OCI-LY3 (cell line): Measurements from ENCODE around the gene BLMH.

Source experiments
- H2AFZ ChIP-seq: fragments of 200-600, 300-600 bp; shearing (Covaris generic); 2 replicates; pipeline ENCODE4 v1.6.0; 2014; ENCODE audit warnings: antibody characterized with exemption, low read depth, low read length
- H3K27ac ChIP-seq: fragments of 200-600, 300-600 bp; sonication (generic); 2 replicates; pipeline ENCODE4 v1.5.1; 2014; ENCODE audit warnings: mild to moderate bottlenecking, low read length, moderate library complexity, mixed read lengths
- H3K27me3 ChIP-seq: fragments of 200-600, 300-600 bp; sonication (generic); 2 replicates; pipeline ENCODE4 v1.6.1; 2014; ENCODE audit warnings: low read depth, low read length, mixed read lengths
- H3K36me3 ChIP-seq: fragments of 200-600, 300-600 bp; sonication (generic); replicated peaks from 2 replicates; pipeline ENCODE3; 2014; ENCODE audit warnings: low read depth, low read length, mixed read lengths
- H3K4me1 ChIP-seq: fragments of 300-600, 200-600 bp; sonication (generic); 2 replicates; pipeline ENCODE4 v1.6.1; 2014; ENCODE audit warnings: low read length, mixed read lengths
- H3K4me2 ChIP-seq: fragments of 200-600, 300-600 bp; sonication (generic); 2 replicates; pipeline ENCODE4 v1.6.1; 2014; ENCODE audit warnings: low read length, mixed read lengths
- H3K4me3 ChIP-seq: fragments of 300-600, 200-600 bp; sonication (generic); 2 replicates; pipeline ENCODE4 v1.5.1; 2014; ENCODE audit warnings: antibody characterized with exemption, mild to moderate bottlenecking, low read length, moderate library complexity
- H3K79me2 ChIP-seq: fragments of 300-600, 200-600 bp; shearing (Covaris generic); 2 replicates; pipeline ENCODE4 v1.6.1; 2014; ENCODE audit warnings: mild to moderate bottlenecking, low read length, mixed read lengths
- H3K9ac ChIP-seq: fragments of 300-600, 200-600 bp; shearing (Covaris generic); 2 replicates; pipeline ENCODE4 v1.6.0; 2014; ENCODE audit warnings: mild to moderate bottlenecking, low read length, moderate library complexity
- H3K9me3 ChIP-seq: fragments of 200-600, 300-600 bp; shearing (Covaris generic); 2 replicates; pipeline ENCODE4 v1.6.1; 2014; ENCODE audit warnings: low read length, mixed read lengths; ENCODE audit not compliant: insufficient read depth
- H4K20me1 ChIP-seq: fragments of 200-600, 300-600 bp; sonication (generic); 2 replicates; pipeline ENCODE4 v1.6.1; 2016; ENCODE audit warnings: low read length, mixed read lengths; ENCODE audit not compliant: insufficient read depth
- EZH2phosphoT487 ChIP-seq: fragments of 200-600 bp; shearing (Covaris generic); IDR thresholded peaks from 2 replicates; pipeline ENCODE4 v1.6.1; 2018; ENCODE audit warnings: antibody characterized with exemption, mixed run types, low read depth
- TF ChIP-seq, protein P1 (sequence below): fragments of 200-600, 300-600 bp; sonication (generic); IDR thresholded peaks from 2 replicates; pipeline ENCODE4 v1.5.1; 2014; ENCODE audit warnings: antibody characterized with exemption, low read length, low read depth

BLMH gene

DNA sequence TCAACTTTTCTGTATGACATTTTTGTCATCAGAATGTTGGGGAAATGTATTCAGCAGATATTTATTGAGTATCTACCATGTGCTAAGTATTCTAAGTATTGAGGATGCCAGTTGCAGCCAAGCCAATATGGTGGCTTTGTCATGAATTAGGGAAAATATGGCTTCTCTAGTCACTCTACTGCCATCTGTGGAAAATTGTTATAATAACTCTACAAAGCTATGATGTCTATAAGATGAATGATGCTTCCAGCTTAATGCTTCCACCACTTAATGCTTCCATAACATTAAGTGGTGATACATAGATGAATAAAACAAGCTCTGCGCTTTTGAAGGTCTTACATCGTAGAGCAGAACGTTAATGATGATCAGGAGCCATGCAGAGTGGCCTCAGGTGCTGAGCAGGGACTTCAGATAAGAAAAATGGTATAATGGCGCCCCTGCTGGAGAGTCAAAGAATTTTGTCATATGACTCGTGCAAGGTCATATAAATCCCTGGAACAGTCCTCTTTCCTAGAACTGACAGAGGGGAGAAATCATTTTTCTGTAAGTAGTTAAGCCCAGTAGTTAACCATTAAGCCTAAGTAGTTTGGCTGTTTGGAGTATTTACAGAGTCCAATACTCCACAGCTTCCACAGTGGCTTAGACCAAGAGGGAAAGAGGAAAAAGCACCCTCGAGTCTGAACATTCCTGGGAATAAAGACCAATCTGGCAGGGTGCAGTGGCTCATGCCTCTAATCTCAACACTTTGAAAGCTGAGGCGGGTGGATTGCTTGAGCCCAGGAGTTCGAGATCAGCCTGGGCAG lies 44.8 kb upstream of the BLMH start:
- H3K4me2 ChIP-seq, result peak overlapping the region; percentile 80

DNA sequence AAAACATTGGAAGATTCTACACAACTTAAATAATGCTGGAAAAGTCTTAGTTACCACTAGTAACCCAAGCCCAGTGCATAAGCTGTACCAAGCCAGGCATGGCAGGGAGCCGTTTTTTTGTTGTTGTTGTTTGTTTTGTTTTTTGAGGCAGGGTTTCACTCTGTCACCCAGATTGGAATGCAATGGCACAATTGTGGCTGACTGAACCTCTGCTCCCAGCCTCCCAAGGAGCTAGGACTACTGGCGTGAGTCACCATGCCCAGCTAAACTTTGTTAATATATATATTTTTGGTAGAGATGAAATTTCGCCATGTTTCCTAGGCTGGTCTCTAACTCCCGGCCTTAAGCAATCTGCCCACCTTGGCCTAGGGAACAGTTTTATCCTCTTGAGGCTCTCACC lies 42.7 kb upstream of the BLMH start:
- Histone ChIP-seq H4K20me1 (no peaks in the 10 kb centered on the region), H3K27me3 (peaks cover 6% of the 10 kb centered on the region), H3K36me3 (no peaks in the 10 kb centered on the region), H3K9me3 (no peaks in the 10 kb centered on the region), H3K4me1 (peaks cover 13% of the 10 kb centered on the region), H3K4me3 (no peak overlapping the region), H2AFZ (no peak overlapping the region), H3K4me2 (no peak overlapping the region), H3K9ac (no peak overlapping the region), H3K79me2 (no peaks in the 10 kb centered on the region), H3K27ac (no peak overlapping the region)
- TF ChIP-seq EZH2phosphoT487, result no peak
- TF ChIP-seq, protein P1, sequence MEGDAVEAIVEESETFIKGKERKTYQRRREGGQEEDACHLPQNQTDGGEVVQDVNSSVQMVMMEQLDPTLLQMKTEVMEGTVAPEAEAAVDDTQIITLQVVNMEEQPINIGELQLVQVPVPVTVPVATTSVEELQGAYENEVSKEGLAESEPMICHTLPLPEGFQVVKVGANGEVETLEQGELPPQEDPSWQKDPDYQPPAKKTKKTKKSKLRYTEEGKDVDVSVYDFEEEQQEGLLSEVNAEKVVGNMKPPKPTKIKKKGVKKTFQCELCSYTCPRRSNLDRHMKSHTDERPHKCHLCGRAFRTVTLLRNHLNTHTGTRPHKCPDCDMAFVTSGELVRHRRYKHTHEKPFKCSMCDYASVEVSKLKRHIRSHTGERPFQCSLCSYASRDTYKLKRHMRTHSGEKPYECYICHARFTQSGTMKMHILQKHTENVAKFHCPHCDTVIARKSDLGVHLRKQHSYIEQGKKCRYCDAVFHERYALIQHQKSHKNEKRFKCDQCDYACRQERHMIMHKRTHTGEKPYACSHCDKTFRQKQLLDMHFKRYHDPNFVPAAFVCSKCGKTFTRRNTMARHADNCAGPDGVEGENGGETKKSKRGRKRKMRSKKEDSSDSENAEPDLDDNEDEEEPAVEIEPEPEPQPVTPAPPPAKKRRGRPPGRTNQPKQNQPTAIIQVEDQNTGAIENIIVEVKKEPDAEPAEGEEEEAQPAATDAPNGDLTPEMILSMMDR, result no peak

More for the DNA sequence above, 44.8 kb upstream of the BLMH start:
- Histone ChIP-seq H3K9me3 (no peaks in the 10 kb centered on the region), H3K79me2 (no peaks in the 10 kb centered on the region), H3K4me3 (peak overlapping the region; percentile 62), H4K20me1 (no peaks in the 10 kb centered on the region), H3K4me1 (peaks cover 25% of the 10 kb centered on the region), H3K9ac (no peak overlapping the region), H2AFZ (peak overlapping the region; percentile 94), H3K36me3 (no peaks in the 10 kb centered on the region), H3K27me3 (peaks cover 6% of the 10 kb centered on the region), H3K27ac (no peak overlapping the region)
- TF ChIP-seq EZH2phosphoT487, result no peak
- TF ChIP-seq, protein P1, result peak; percentile 93

DNA sequence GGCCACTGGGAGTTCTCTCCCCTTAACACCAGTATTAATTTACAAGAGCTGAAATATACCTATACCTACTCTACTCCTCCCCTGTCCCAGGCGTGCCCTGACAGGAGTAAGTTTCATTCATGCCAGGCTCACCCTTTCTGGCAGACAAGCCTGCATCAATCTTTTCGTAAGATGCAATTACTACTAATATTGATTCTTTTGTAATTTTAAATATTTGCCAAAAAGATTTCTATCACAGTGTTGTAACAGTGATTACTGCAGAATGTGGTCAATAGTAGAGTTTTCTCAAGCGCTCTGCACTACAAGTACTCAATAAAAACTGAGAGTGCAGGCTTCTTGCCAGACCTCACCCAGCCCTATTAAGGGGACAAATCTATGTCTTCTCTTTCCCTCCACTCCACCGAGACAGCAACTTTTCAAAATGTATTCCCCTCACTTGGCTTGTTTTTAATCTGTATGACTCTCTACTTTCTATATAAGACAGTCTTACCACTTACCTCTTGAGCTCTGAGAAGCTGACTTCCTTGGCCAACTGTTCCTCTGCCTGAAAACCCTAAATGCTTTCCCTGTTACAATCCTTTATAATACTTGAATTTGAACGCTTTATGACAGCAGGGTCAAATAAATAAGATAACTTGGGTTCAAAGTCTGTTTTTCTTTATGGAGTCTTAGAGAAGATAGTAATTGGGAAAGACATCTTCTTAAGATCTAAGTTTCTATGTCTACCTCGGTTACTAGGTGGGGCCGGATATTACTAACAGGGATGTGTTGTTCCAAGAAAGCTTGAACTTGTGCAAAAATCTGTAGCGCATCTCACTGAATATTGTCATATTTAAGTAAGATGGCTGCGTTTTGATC lies 42.0 kb upstream of the BLMH start, which contains the start of gene TMIGD1:
Gene TMIGD1 (minus strand): TSS at position 555 of the 858 bp plus-strand sequence. CDS start 1,924 bp downstream, outside the sequence.
- peaks cover 1% of the 10 kb centered on the region; the same call in 1 of the 2 replicates for H3K27me3 ChIP-seq
- no peak within 1 kb of the TSS for H3K4me2 ChIP-seq
- H3K9me3 ChIP-seq, result no peaks in the 10 kb centered on the region
- H3K4me3 ChIP-seq, result no peak within 1 kb of the TSS
- no peaks in the 10 kb centered on the region for H3K36me3 ChIP-seq
- H3K79me2 ChIP-seq, result no peaks in the 10 kb centered on the region
- no peaks in the 10 kb centered on the region for H4K20me1 ChIP-seq
- H2AFZ ChIP-seq, result no peak within 1 kb of the TSS
- peaks cover 13% of the 10 kb centered on the region for H3K4me1 ChIP-seq
- no peak within 1 kb of the TSS for H3K9ac ChIP-seq
- no peak for TF ChIP-seq EZH2phosphoT487
- TF ChIP-seq, protein P1, result no peak
- no peak within 1 kb of the TSS for H3K27ac ChIP-seq

DNA sequence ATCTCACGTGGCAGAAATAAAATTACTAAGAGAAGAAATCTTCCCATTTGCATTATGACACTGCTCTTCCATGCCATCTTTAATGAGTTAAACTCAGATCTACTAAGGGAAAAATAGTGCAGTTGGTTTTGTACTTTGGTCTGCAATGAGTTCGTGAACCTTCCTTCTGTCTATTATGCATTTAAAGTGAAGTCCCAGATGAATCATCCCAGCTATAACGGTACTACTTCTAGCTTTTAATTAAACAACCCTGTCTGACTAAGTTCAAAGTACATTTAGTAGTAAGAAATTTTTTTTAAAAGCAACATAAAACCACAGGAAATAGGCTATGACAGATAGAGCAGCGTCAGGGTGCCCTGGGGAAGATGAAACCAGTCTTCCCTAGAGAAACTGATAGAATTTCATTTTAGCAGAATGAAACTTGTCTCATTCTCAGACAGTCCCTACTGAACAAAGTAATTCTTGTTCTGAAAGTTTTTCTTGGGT lies 40.4 kb upstream of the BLMH start:
- no peaks in the 10 kb centered on the region for H3K79me2 ChIP-seq
- peak overlapping the region; percentile 41; the same call in 1 of the 2 replicates for H2AFZ ChIP-seq
- peaks cover 13% of the 10 kb centered on the region for H3K4me1 ChIP-seq
- no peaks in the 10 kb centered on the region for H4K20me1 ChIP-seq
- H3K4me3 ChIP-seq, result peak overlapping the region; percentile 34
- H3K4me2 ChIP-seq, result peak overlapping the region; percentile 33
- H3K27me3 ChIP-seq, result no peaks in the 10 kb centered on the region
- no peaks in the 10 kb centered on the region for H3K9me3 ChIP-seq
- TF ChIP-seq, protein P1, result no peak
- no peak for TF ChIP-seq EZH2phosphoT487
- no peaks in the 10 kb centered on the region for H3K36me3 ChIP-seq
- no peak overlapping the region for H3K27ac ChIP-seq
- no peak overlapping the region for H3K9ac ChIP-seq
